PC-3 (cell line): Measurements from ENCODE around the gene FAAP100.

Source experiments
- EZH2 ChIP-seq: fragments of 300-600 bp; sonication (generic); IDR thresholded peaks from one replicate; pipeline ENCODE4 v1.6.1; 2017; ENCODE audit warnings: antibody characterized with exemption, mild to moderate bottlenecking, low read length; ENCODE audit not compliant: unreplicated experiment
- EZH2phosphoT487 ChIP-seq: fragments of 300-600 bp; sonication (generic); IDR thresholded peaks from 2 replicates; pipeline ENCODE4 v1.6.1; 2018; ENCODE audit warnings: mild to moderate bottlenecking, antibody characterized with exemption, low read length, borderline replicate concordance
- TF ChIP-seq, protein P1 (sequence below): fragments of 300-600 bp; sonication (generic); conservative IDR thresholded peaks from 2 replicates; pipeline ENCODE4 v1.5.1; 2017; ENCODE audit warnings: antibody characterized with exemption, low read depth, mild to moderate bottlenecking, low read length

DNA sequence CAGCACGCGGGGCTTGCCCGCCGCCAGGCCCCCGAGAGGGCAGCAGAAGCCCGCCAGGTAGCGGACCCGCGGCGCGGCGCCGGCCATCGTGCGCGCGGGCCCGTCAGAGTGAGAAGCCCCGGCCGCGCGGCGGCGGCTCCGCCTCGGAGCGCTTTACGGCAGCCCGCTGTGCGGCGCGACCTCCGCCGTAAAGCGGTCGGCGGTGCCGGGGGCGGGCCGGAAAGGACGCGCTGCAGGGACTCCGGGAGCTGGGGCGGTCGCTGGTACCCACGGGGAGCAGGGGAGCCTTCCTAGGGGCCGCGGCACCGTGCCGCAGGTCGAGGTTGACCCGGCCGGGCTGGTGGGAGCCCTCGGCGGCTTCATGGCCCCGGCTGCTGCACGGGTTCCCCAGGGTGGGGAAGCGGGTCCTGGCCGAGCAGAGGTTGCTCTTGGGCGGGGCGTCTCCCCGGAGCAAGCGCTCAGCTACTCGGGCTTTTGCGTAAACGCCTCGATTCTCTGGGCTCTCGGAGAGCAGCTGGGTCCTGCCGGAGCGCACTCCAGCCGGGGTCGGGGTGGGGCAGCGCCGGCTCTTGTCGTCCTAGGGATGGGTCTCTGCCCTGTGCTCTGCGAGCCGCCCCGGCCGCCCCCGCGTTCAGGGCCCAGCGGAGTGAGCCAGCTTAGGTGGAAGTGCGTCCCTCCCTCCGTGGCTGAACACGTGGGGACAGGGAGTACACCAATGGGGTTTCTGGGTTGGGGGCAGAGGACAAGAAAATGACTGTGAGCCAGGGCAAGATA is at the start of gene FAAP100:
- no peak for TF ChIP-seq EZH2
- TF ChIP-seq, protein P1, sequence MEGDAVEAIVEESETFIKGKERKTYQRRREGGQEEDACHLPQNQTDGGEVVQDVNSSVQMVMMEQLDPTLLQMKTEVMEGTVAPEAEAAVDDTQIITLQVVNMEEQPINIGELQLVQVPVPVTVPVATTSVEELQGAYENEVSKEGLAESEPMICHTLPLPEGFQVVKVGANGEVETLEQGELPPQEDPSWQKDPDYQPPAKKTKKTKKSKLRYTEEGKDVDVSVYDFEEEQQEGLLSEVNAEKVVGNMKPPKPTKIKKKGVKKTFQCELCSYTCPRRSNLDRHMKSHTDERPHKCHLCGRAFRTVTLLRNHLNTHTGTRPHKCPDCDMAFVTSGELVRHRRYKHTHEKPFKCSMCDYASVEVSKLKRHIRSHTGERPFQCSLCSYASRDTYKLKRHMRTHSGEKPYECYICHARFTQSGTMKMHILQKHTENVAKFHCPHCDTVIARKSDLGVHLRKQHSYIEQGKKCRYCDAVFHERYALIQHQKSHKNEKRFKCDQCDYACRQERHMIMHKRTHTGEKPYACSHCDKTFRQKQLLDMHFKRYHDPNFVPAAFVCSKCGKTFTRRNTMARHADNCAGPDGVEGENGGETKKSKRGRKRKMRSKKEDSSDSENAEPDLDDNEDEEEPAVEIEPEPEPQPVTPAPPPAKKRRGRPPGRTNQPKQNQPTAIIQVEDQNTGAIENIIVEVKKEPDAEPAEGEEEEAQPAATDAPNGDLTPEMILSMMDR: no peak
- no peak for TF ChIP-seq EZH2phosphoT487
